ENCODE measurements around the gene MOK.

DNA sequence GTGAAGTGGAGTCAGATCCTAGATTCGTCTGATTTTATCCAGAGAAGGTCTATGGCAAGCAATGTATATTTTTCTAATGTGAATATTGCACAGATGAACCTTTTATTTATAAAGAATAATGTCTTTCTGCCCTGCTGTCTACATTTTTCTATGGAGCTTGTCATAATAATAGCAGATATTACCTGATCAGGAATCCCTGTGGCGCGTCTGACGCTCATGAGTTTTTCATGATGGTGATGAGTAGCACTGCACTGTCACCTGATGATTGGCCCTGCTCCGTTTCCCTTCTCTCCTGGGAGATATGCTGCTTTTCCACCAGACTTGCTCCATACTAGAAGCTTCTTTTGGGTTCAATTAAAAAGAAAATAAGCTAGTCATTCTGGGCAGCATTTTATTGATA, 37.3 kb upstream of the MOK start:
- TF ChIP-seq, protein P1, sequence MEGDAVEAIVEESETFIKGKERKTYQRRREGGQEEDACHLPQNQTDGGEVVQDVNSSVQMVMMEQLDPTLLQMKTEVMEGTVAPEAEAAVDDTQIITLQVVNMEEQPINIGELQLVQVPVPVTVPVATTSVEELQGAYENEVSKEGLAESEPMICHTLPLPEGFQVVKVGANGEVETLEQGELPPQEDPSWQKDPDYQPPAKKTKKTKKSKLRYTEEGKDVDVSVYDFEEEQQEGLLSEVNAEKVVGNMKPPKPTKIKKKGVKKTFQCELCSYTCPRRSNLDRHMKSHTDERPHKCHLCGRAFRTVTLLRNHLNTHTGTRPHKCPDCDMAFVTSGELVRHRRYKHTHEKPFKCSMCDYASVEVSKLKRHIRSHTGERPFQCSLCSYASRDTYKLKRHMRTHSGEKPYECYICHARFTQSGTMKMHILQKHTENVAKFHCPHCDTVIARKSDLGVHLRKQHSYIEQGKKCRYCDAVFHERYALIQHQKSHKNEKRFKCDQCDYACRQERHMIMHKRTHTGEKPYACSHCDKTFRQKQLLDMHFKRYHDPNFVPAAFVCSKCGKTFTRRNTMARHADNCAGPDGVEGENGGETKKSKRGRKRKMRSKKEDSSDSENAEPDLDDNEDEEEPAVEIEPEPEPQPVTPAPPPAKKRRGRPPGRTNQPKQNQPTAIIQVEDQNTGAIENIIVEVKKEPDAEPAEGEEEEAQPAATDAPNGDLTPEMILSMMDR (conservative IDR thresholded peaks at IDR 0.05 in 1 of 2, IDR thresholded peaks at IDR 0.05 in 1 of 2; ENCODE audit: low read depth in 1 of 2, low read length in 2 of 2), result no peak
- TF ChIP-seq EZH2 (IDR thresholded peaks at IDR 0.05; ENCODE audit: low read length, missing control alignments), result no peak
